Endothelial cell of umbilical vein (primary cell): ENCODE measurements around the gene KIF20B. TPM values are rescaled to one million over a fixed set of nuclear protein-coding genes. Genes with fewer than 3 reads are reported as not detected.
"Not testable (repeated sequence)": the region's sequence is repeated elsewhere in the genome, so short reads cannot be mapped to it uniquely, and the experiment has no call there.

Source experiments
- BruUV-seq: library from RNA; stranded (reverse); fragments of 400-500 nt; replicated peaks from 2 replicates; lab custom pipeline; 2021; lab: Mats Ljungman, UMichigan
- CTCF ChIA-PET: fragments of 300-600, 350-600 bp; sonication (Branson Sonifier 250); formaldehyde crosslinking; loops from one replicate; lab custom pipeline; 2021; ENCODE audit warnings: antibody characterized with exemption, inconsistent platforms; lab: Charles Lee
- POLR2A ChIA-PET: fragments of 300-600, 350-600 bp; sonication (Branson Sonifier 250); formaldehyde crosslinking; loops from one replicate; lab custom pipeline; 2021; ENCODE audit warnings: antibody characterized with exemption, inconsistent platforms; lab: Charles Lee
- DNase-seq: peaks from one replicate; pipeline ENCODE4 v3.0.0-alpha.2; 2011; ENCODE audit warnings: low read depth, low spot score
- FAIRE-seq: peaks from 2 replicates; lab custom pipeline; 2011; peaks lifted over from hg19 to GRCh38; lab: Jason Lieb, UNC
- H2AFZ ChIP-seq: 2 replicates; pipeline ENCODE4 v1.6.0; 2012; ENCODE audit warnings: low read depth, low read length, control low read depth, inconsistent platforms
- H3K27ac ChIP-seq: 2 replicates; pipeline ENCODE4 v1.5.1; 2011; ENCODE audit warnings: low read depth, mild to moderate bottlenecking, control low read depth, low read length, moderate library complexity; ENCODE audit not compliant: insufficient read depth
- H3K27me3 ChIP-seq, 2 experiments: 2 replicates each; pipeline versions ENCODE4 v1.6.0 to v1.6.1; 2011; ENCODE audit warnings: low read length in 2 of 2, mixed read lengths in 1 of 2; ENCODE audit not compliant: control insufficient read depth in 2 of 2, insufficient read depth in 2 of 2
- H3K36me3 ChIP-seq, 2 experiments: 2 replicates in 1 of 2; 3 replicates in 1 of 2; pipeline ENCODE4 v1.5.1; 2011; ENCODE audit warnings: low read length in 2 of 2, mild to moderate bottlenecking in 1 of 2, moderate library complexity in 1 of 2; ENCODE audit not compliant: control insufficient read depth in 2 of 2, insufficient read depth in 2 of 2; ENCODE audit errors: extremely low read depth in 1 of 2
- H3K4me1 ChIP-seq: 3 replicates; pipeline ENCODE4 v1.5.1; 2011; ENCODE audit warnings: mild to moderate bottlenecking, low read length; ENCODE audit not compliant: control insufficient read depth, insufficient read depth; ENCODE audit errors: extremely low read depth
- H3K4me2 ChIP-seq: 2 replicates; pipeline ENCODE4 v1.6.1; 2011; ENCODE audit warnings: low read length, control low read depth, mixed read lengths; ENCODE audit not compliant: insufficient read depth
- H3K4me3 ChIP-seq, 3 experiments: fragments of 200-600 bp in 1 of 3; sonication (generic), shearing (Covaris generic) in 1 of 3; replicated peaks in 1 of 3; 2 replicates each; pipeline ENCODE4 v1.5.1; 2011 to 2016; ENCODE audit warnings: control low read depth in 3 of 3, low read length in 3 of 3, mild to moderate bottlenecking in 2 of 3, inconsistent platforms in 1 of 3, low read depth in 1 of 3, moderate library complexity in 1 of 3; ENCODE audit not compliant: insufficient read depth in 1 of 3
- H3K79me2 ChIP-seq: 2 replicates; pipeline ENCODE4 v1.6.0; 2012; ENCODE audit warnings: low read length, inconsistent platforms; ENCODE audit not compliant: control insufficient read depth, insufficient read depth
- H3K9ac ChIP-seq: replicated peaks from 2 replicates; pipeline ENCODE3; 2011; ENCODE audit warnings: low read length, control low read depth; ENCODE audit not compliant: insufficient read depth; ENCODE audit errors: extremely low read depth
- H3K9me1 ChIP-seq: replicated peaks from 3 replicates; pipeline ENCODE4 v1.6.0; 2011; ENCODE audit warnings: mild to moderate bottlenecking, low read length; ENCODE audit not compliant: control insufficient read depth, insufficient read depth; ENCODE audit errors: extremely low read depth
- H3K9me3 ChIP-seq: replicated peaks from 2 replicates; pipeline ENCODE4 v1.5.1; 2012; ENCODE audit warnings: low read length, inconsistent platforms; ENCODE audit not compliant: control insufficient read depth, insufficient read depth
- H4K20me1 ChIP-seq: replicated peaks from 2 replicates; pipeline ENCODE3; 2011; ENCODE audit warnings: mild to moderate bottlenecking, low read length; ENCODE audit not compliant: control insufficient read depth, insufficient read depth; ENCODE audit errors: extremely low read depth
- JUN ChIP-seq: IDR thresholded peaks from 2 replicates; pipeline ENCODE4 v1.6.1; 2011; ENCODE audit warnings: borderline replicate concordance, low read depth; ENCODE audit not compliant: insufficient read length, insufficient read depth
- POLR2AphosphoS5 ChIP-seq: IDR thresholded peaks from 2 replicates; pipeline ENCODE4 v1.6.1; 2012; ENCODE audit warnings: low read depth, mild to moderate bottlenecking, control low read depth, low read length, moderate library complexity; ENCODE audit not compliant: insufficient read depth
- dilution Hi-C: fragments of 300-500 bp; cut with MboI; formaldehyde crosslinking; loops from one replicate; pipeline ENCODE4 v1.15.0; 2019; ENCODE audit warnings: low sequenced_read_pairs; ENCODE audit not compliant: extremely low pct_ligation_motif_present
- intact Hi-C: fragments of 100-400 bp; cut with micrococcal nuclease; formaldehyde crosslinking; loops from one replicate; pipeline ENCODE4 v1.10.0; 2022
- polyA plus RNA-seq, 4 experiments: library from polyadenylated mRNA; depleted of rRNA in 3 of 4; stranded (reverse) in 3 of 4; unstranded in 1 of 4; fragments of >200 nt; gene quantifications; 2 replicates each; pipeline versions ENCODE4 v1.2.1 to v1.2.3, GENCODE V29; 2011 to 2012; ENCODE audit warnings: missing spikeins in 1 of 4
- total RNA-seq: library from RNA; stranded (reverse); gene quantifications from 2 replicates; pipeline ENCODE4 v1.2.3, GENCODE V29; 2021

KIF20B gene
- total and polyA plus RNA-seq, 2 donors (not counting 3 experiments of a cell fraction or from before 2014, with no cell fraction given) = 2.6 to 39.7 TPM

GRCh38 chr10:89759531-89759930 is 58.1 kb downstream of the KIF20B start:
- Histone ChIP-seq H3K79me2 (peaks cover 4% of the 10 kb centered on the region), H3K27me3 (no peaks in the 10 kb centered on the region), H4K20me1 (no peaks in the 10 kb centered on the region), H3K9ac (no peak overlapping the region), H3K36me3 (peaks cover 0 to 12% of the 10 kb centered on the region in 2 experiments), H3K4me1 (no peaks in the 10 kb centered on the region), H3K9me3 (no peaks in the 10 kb centered on the region), H3K4me2 (no peak overlapping the region), H3K4me3 (no peak overlapping the region), H2AFZ (no peak overlapping the region), H3K27ac (no peak overlapping the region), H3K9me1 (no peaks in the 10 kb centered on the region)
- FAIRE-seq (no peak), DNase-seq (no peak)
- dilution Hi-C loops (no loop called here), intact Hi-C loops (no loop called here)
- no TSS peak for BruUV-seq
- TF ChIP-seq POLR2AphosphoS5 (no peak), JUN (no peak)
- CTCF ChIA-PET = no interaction called here
- POLR2A ChIA-PET = interaction anchor here (0.5 kb wide), 1 partner anchor 165 kb away, joined by 3 read pairs; no protein-coding TSS in a partner anchor

GRCh38 chr10:89763671-89764070 is 62.3 kb downstream of the KIF20B start:
- intact Hi-C loops, H3K27ac ChIP-seq, BruUV-seq, CTCF ChIA-PET, H3K27me3 ChIP-seq, DNase-seq, H3K4me2 ChIP-seq, H4K20me1 ChIP-seq, H3K9ac ChIP-seq, H3K4me1 ChIP-seq, POLR2A ChIA-PET, H3K9me1 ChIP-seq, dilution Hi-C loops, H3K79me2 ChIP-seq, H2AFZ ChIP-seq, FAIRE-seq, H3K4me3 ChIP-seq, H3K9me3 ChIP-seq: not testable (repeated sequence)
- peaks cover 0 to 13% of the 10 kb centered on the region in 2 experiments for H3K36me3 ChIP-seq
